Measurements from ENCODE around the gene EFCAB5. TPM values are rescaled to one million over a fixed set of nuclear protein-coding genes. Genes with fewer than 3 reads are reported as not detected.
"Not testable (repeated sequence)": the region's sequence is repeated elsewhere in the genome, so short reads cannot be mapped to it uniquely, and the experiment has no call there.

Gene EFCAB5
- total RNA-seq, 1 donor from 2014 or later: 1.9 TPM

- intact Hi-C loops (cut with micrococcal nuclease): no loop called here
Measured at GRCh38 chr17:30002088-30002487, 60.7 kb downstream of the EFCAB5 start.

- intact Hi-C loops (cut with micrococcal nuclease): no loop called here
Measured at GRCh38 chr17:30005709-30006320, 64.4 kb downstream of the EFCAB5 start.

- intact Hi-C loops (cut with micrococcal nuclease): not testable (repeated sequence)
Measured at GRCh38 chr17:30011934-30012333, 70.5 kb downstream of the EFCAB5 start.

- intact Hi-C loops (cut with micrococcal nuclease): loop anchor here (1.0 kb wide), 4 partner anchors 91 to 442 kb away; no protein-coding TSS in a partner anchor
Measured at GRCh38 chr17:30021708-30022317, 80.4 kb downstream of the EFCAB5 start.

- intact Hi-C loops (cut with micrococcal nuclease): loop anchor here (5.0 kb wide), 1 partner anchor 312 kb away; no protein-coding TSS in a partner anchor
Measured at GRCh38 chr17:30025325-30025724, 83.9 kb downstream of the EFCAB5 start.

- intact Hi-C loops (cut with micrococcal nuclease): loop anchor here (5.0 kb wide), 1 partner anchor 310 kb away; no protein-coding TSS in a partner anchor
Measured at GRCh38 chr17:30027676-30028075, 86.2 kb downstream of the EFCAB5 start.

GRCh38 chr17:30031214-30031869 lies 89.9 kb downstream of the EFCAB5 start:
- intact Hi-C loops (cut with micrococcal nuclease): no loop called here

- intact Hi-C loops (cut with micrococcal nuclease): no loop called here
Measured at GRCh38 chr17:30035369-30035768, 93.9 kb downstream of the EFCAB5 start.

- intact Hi-C loops (cut with micrococcal nuclease): not testable (repeated sequence)
Measured at GRCh38 chr17:30040719-30041518, 99.5 kb downstream of the EFCAB5 start.

GRCh38 chr17:30041551-30041950 lies 100.1 kb downstream of the EFCAB5 start:
- intact Hi-C loops (cut with micrococcal nuclease): no loop called here

GRCh38 chr17:30062372-30062771 lies 120.9 kb downstream of the EFCAB5 start:
- intact Hi-C loops (cut with micrococcal nuclease): no loop called here

- intact Hi-C loops (cut with micrococcal nuclease): no loop called here
Measured at GRCh38 chr17:30064738-30065137, 123.3 kb downstream of the EFCAB5 start.

- intact Hi-C loops (cut with micrococcal nuclease): no loop called here
Measured at GRCh38 chr17:30068465-30068864, 127.0 kb downstream of the EFCAB5 start.

- intact Hi-C loops (cut with micrococcal nuclease): no loop called here
Measured at GRCh38 chr17:30074254-30074653, 132.8 kb downstream of the EFCAB5 start.

- intact Hi-C loops (cut with micrococcal nuclease): no loop called here
Measured at GRCh38 chr17:30074730-30075129, 133.3 kb downstream of the EFCAB5 start.

GRCh38 chr17:30082773-30083172 lies 141.3 kb downstream of the EFCAB5 start:
- intact Hi-C loops (cut with micrococcal nuclease): no loop called here

- intact Hi-C loops (cut with micrococcal nuclease): no loop called here
Measured at GRCh38 chr17:30084788-30085187, 143.4 kb downstream of the EFCAB5 start.

- intact Hi-C loops (cut with micrococcal nuclease): no loop called here
Measured at GRCh38 chr17:30086896-30087295, 145.5 kb downstream of the EFCAB5 start.

GRCh38 chr17:30087431-30087830 lies 146.0 kb downstream of the EFCAB5 start:
- intact Hi-C loops (cut with micrococcal nuclease): not testable (repeated sequence)

GRCh38 chr17:30091121-30091670 lies 149.8 kb downstream of the EFCAB5 start:
- intact Hi-C loops (cut with micrococcal nuclease): no loop called here

GRCh38 chr17:30091771-30092170 lies 150.3 kb downstream of the EFCAB5 start:
- intact Hi-C loops (cut with micrococcal nuclease): no loop called here

Measured in T-helper 1 cell treated with Interleukin-12 subunit alpha and Interleukin-12 subunit beta and Interleukin-4 antibody, amounts not matched to agents 30 ng/mL and 1 ng/mL, for 36 hours (primary cell).